ENCODE data around the gene SLC43A3.
"Not testable (repeated sequence)": the region's sequence is repeated elsewhere in the genome, so short reads cannot be mapped to it uniquely, and the experiment has no call there.

SLC43A3 gene

DNA sequence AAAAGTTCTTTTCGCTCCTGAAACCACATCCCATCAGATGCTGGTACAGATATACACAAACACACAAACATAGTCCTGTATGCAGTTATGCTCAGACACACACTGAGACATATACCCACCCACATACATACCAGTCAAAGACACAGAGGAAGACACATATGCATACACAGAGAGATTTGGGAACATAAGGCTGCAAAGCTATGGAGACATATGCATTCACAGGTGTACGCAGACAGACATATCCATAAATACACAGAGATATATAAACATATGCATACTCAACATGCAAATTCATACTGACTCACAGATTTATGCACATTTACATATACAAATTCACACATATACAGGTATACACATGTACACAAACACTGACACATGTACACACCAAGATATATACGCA lies 52.0 kb downstream of the SLC43A3 start:
- no peak overlapping the region for H3K4me3 Mint-ChIP-seq
- no peaks in the 10 kb centered on the region for H3K9me3 Mint-ChIP-seq (ENCODE audit: low read depth)
- no peaks in the 10 kb centered on the region for H3K36me3 Mint-ChIP-seq
- peaks cover 6% of the 10 kb centered on the region for H3K27me3 Mint-ChIP-seq
- no peaks in the 10 kb centered on the region for H3K4me1 Mint-ChIP-seq (ENCODE audit: low read depth)
- no peak overlapping the region for H3K27ac Mint-ChIP-seq

DNA sequence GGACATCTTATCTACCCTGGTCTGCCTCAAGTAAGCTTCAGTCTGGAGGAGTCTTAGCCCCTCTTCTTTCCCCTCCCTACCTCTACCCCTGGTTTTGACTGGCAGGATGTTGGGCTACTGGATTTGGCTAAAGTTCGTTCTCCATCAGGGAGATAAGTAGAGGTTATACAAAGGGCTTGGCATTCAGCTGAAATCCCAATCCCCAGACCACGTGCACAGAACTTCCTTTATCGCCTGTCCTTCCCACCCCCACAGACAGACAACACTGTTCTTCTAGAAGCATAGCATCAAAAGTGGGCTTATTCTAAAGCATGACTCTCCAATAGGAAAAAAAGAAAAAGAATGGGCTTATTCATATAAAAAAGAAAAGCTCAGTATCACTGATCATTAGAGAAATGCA lies 53.8 kb downstream of the SLC43A3 start:
- Mint-ChIP-seq H3K4me1 (ENCODE audit: low read depth) (no peaks in the 10 kb centered on the region), H3K27me3 (peaks cover 3% of the 10 kb centered on the region), H3K36me3 (no peaks in the 10 kb centered on the region), H3K27ac (no peak overlapping the region), H3K9me3 (ENCODE audit: low read depth) (no peaks in the 10 kb centered on the region), H3K4me3 (no peak overlapping the region)

DNA sequence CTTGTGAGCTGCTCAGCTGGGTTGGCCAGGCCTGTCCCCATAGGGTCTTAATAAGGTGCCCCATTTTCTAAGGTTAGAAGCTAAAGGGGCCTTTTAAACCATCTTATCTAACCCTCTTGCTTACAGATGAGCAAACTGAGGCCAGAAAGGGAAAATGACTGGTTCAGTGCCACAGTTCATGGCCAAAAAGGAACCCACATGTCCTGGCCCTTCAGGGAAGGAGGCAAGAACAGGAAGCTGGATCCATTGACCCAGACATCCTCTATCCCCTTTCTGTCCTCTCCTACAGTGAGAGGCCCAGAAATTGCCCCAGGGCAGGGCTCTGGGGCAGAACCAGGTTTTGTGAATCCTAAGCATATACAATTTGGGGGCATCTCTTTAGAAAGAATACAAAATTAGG lies 56.0 kb downstream of the SLC43A3 start:
- Mint-ChIP-seq H3K9me3 (ENCODE audit: low read depth) (no peaks in the 10 kb centered on the region), H3K4me1 (ENCODE audit: low read depth) (no peaks in the 10 kb centered on the region), H3K27me3 (no peaks in the 10 kb centered on the region), H3K4me3 (no peak overlapping the region), H3K36me3 (no peaks in the 10 kb centered on the region), H3K27ac (no peak overlapping the region)

DNA sequence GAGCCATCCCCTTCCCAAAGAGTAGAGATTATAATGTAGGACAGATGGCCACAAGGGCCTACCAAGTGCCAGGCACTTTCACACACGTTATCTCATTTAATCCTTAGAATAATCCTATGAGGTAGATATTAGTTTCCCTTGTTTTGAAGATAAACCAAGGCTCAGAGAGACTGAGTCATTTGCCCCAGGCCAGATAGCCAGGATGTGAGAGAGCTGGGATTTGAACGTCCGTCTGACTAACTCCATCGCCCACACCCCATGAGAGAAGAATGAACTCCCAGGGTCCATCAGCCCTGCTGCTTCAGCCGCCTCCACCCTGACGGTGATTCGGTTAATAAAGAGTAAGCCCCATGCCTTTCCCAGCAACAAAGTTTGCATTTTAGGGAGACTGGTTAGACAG lies 56.7 kb downstream of the SLC43A3 start:
- Mint-ChIP-seq H3K27ac (no peak overlapping the region), H3K9me3 (ENCODE audit: low read depth) (no peaks in the 10 kb centered on the region), H3K36me3 (no peaks in the 10 kb centered on the region), H3K4me3 (no peak overlapping the region), H3K27me3 (no peaks in the 10 kb centered on the region), H3K4me1 (ENCODE audit: low read depth) (no peaks in the 10 kb centered on the region)

DNA sequence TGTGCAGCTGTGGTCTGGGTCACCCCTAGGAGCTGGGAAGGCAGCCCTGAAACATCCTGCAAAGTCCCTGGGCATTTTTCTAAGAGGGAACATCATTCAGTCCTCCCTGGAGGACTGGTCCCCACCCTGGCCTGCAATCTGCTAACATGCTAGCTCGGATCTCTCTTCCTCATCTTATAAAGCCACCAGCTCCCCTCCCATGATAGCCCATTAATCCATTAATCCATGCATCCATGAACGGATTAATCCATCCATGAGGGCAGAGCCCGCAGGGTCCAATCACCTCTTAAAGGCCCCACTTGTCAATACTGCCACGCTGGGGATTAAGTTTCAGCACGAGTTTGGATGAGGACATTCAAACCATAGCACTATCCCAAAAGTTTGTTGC lies 58.1 kb downstream of the SLC43A3 start:
- Mint-ChIP-seq H3K27me3 (no peaks in the 10 kb centered on the region), H3K4me3 (no peak overlapping the region)

DNA sequence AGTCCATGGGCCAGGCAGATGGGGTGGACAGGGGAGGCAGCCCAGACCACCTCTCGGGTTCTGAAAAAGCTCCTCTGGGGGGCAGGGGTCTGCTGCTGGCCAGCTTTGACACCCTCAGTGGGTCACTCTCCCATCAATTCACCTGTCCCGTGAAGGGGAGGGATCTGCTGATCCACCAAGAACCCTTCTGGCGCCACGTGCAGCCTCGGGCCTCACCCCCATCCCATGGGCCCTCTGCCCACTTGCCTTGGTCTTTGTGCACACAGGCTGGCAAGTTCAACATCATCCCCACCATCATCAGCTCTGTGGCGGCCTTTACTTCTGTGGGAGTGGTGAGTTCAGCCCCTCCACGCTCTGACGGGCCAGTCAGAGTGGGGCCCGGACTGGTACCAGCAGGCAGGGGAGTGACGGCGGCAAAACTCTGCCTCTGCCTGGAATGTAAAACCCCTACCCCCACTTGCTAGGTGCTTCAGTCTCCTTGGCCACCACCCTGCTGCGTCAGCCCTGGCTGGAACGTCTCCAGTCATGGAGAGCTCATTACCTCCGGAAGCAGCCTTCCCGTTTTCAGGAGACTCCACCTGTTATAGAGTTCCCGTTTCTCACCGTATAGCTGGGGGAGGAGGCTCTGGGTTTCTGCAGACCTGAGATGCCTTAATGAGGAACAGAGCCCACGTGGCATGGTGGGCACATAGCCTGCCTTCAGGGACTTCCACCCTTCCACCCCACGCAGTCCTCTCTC lies 58.6 kb downstream of the SLC43A3 start:
- Mint-ChIP-seq H3K9me3 (ENCODE audit: low read depth) (no peaks in the 10 kb centered on the region), H3K27ac (no peak overlapping the region), H3K4me3 (no peak overlapping the region), H3K4me1 (ENCODE audit: low read depth) (no peaks in the 10 kb centered on the region), H3K27me3 (no peaks in the 10 kb centered on the region), H3K36me3 (no peaks in the 10 kb centered on the region)

More for the DNA sequence above, 58.1 kb downstream of the SLC43A3 start:
- Mint-ChIP-seq H3K9me3 (ENCODE audit: low read depth) (no peaks in the 10 kb centered on the region), H3K4me1 (ENCODE audit: low read depth) (no peaks in the 10 kb centered on the region), H3K36me3 (no peaks in the 10 kb centered on the region), H3K27ac (no peak overlapping the region)

DNA sequence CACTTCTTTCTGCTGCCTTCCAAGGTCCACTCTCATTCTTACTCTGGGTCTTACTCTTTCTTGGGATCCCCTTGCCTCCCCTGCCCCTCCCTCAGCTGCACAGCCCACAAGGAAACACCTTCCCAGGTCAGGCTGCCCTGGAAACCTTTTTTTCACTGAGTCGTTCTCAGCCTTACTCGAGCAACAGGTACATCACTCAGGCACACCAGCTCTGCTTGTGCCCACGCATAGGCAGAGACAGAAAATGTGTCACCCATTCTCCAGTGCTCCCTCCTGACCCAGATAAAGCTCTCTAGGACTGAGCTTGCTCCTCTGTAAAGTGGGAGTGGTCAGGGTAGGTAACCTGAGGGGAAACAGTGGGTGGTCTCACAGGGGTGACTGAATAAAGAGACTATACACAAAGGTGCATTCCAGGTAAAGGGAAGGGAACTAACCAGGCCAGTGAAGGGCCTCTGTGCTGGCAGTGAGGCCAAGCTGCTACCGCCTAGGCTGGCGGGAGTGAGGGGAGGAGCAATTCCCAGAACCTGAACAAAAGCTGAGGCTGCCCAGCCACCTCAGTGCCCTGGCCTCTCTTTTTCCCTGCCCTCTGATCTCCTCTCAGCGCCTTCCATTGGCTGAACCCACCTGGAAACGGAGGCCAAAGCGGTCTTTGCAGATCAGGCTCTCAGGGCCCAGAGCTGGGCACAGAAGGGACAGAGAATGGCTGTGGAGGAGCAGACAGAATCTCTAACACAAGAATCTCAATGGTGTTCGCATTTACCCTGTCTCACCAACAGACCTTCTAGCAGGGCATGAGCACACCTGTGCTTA lies 61.9 kb downstream of the SLC43A3 start:
- Mint-ChIP-seq H3K9me3 (ENCODE audit: low read depth) (no peaks in the 10 kb centered on the region), H3K4me1 (ENCODE audit: low read depth) (no peaks in the 10 kb centered on the region), H3K27ac (no peak overlapping the region), H3K36me3 (no peaks in the 10 kb centered on the region), H3K4me3 (no peak overlapping the region), H3K27me3 (peaks cover 3% of the 10 kb centered on the region)

DNA sequence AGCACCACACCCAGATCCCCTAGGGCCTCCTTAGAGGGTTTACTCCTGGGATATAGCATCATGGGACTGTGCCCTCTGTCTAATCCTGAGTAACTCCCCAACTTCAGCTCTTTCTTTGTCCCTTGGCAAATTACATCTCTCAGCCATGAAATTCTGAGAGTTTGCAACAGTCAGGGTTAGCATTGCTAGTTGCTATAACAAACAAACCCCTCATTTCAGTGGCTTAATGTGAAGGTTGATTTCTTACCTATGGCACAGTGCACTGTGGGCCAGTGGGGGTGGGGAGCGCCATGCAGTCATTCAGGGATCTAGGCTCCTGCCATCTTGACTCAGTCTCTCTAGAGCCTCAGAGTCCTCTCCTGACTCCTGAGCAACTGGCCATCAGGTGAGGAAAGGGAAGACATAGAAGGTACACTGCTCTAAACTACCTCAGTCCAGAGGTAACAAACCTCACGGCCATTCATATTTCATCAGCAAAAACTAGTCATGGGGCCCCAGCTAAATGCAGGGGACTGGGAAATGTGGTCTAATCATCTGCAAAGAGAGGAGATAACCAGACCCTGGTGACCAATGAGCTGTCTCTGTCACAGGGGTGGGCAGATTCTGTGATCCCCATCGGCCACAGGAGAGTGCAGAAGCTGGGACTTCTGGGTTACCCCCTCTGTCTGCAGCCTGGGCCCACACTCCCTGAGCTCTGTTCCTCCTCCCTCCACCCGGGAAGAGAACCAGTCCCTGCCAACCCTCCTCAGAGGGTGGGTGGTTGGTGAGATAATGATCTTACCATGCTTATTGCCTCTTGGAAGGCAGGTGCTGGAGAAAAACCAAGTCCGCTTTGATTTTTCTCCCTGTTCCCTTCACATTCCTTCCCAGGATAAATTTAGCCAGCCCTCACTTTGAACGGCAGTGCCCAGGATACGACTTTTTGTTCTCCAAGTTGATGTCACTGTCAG lies 63.5 kb downstream of the SLC43A3 start:
- Mint-ChIP-seq H3K27me3 (peaks cover 3% of the 10 kb centered on the region), H3K4me3 (no peak overlapping the region), H3K9me3 (ENCODE audit: low read depth) (no peaks in the 10 kb centered on the region), H3K27ac (no peak overlapping the region), H3K4me1 (ENCODE audit: low read depth) (no peaks in the 10 kb centered on the region), H3K36me3 (no peaks in the 10 kb centered on the region)

DNA sequence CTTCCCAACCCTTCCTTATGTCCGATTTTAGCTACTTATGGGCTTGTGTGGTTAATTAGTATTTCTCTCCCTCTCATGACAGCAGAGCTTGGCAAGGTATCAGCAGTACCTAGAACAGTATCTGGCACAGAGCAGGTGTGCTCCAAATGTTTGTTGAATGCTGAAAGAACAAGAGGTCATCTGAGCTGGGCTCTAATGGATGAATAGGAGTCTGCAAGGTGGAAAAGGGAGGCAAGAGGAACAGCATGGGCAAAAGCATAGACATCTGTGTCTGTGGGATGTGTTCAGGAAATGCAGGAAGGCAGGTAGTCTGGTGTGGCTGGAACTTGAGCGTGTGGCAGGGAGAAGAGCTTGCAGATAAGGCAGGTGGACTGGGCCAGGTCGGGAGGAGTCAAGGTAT lies 65.0 kb downstream of the SLC43A3 start:
- Mint-ChIP-seq H3K4me1 (ENCODE audit: low read depth) (no peaks in the 10 kb centered on the region), H3K36me3 (no peaks in the 10 kb centered on the region), H3K27me3 (peaks cover 3% of the 10 kb centered on the region), H3K9me3 (ENCODE audit: low read depth) (no peaks in the 10 kb centered on the region), H3K4me3 (no peak overlapping the region), H3K27ac (no peak overlapping the region)

DNA sequence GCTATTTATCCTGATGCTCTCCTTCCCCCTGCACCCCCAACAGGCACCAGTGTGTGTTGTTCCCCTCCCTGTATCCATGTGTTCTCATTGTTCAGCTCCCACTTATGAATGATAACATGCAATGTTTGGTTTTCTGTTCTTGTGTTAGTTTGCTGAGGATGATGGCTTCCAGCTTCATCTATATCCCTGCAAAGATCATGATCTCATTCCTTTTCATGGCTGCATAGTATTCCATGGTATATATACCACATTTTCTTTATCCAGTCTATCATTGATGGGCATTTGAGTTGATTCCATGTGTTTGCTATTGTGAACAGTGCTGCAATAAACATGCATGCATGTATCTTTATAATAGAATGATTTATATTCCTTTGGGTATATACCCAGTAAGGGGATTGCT lies 65.5 kb downstream of the SLC43A3 start:
- H3K36me3 Mint-ChIP-seq; H3K4me1 Mint-ChIP-seq (ENCODE audit: low read depth); H3K27ac Mint-ChIP-seq; H3K9me3 Mint-ChIP-seq (ENCODE audit: low read depth); H3K4me3 Mint-ChIP-seq; H3K27me3 Mint-ChIP-seq: not testable (repeated sequence)

DNA sequence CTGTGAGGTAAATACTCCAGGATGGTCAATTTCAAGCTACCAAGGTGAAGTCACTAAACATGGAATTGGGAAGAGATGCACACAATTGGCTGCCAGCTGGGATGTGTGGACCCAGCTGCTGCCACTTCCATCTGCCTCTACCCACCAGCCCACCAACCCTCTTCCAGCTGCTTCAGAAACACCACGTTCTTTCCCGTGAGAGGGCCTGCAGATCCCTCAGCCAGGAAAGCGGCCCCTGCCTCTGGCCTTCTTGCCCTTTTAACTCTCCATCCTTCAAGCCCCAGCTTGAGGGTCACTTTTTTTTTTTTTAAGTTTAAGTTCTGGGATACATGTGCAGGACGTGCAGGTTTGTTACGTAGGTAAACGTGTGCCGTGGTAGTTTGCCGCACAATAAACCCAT lies 65.9 kb downstream of the SLC43A3 start:
- no peaks in the 10 kb centered on the region for H3K4me1 Mint-ChIP-seq (ENCODE audit: low read depth)
- peaks cover 3% of the 10 kb centered on the region for H3K27me3 Mint-ChIP-seq

DNA sequence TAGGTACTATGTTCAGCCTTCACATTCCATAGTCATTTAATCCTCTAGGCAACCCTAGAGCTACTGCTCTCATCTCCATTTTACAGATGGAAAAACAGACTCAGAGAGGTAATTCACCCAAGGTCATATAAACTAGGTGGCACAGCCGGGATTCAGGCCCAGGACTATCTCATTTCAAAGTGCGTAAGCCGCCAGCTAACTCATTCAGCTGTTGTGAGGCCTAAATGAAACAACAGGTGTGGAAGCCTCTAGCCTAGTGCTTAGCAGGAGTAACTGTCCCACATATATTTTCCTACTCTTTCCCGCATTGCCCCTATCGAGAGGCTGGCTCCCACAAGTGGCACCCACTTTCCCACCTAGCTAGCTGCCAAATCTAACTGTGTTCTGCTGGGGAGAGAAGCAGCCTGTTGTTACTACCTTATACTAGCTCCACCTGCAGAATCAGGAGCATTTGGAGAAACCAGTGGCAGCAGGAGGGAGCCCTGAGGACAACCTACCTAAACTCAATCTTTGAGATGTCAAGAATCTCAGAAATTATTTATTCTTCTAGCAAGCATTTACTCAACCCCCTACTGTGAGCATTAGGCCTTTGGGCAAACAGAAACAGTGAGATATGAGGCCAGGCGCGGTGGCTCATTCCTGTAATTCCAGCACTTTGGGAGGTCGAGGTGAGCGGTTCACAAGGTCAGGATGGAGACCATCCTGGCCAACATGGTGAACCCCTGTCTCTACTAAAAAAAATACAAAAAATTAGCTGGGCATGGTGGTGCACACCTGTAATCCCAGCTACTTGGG lies 66.8 kb downstream of the SLC43A3 start:
- no peak overlapping the region for H3K4me3 Mint-ChIP-seq
- H3K27me3 Mint-ChIP-seq: peaks cover 3% of the 10 kb centered on the region
- H3K4me1 Mint-ChIP-seq (ENCODE audit: low read depth): no peaks in the 10 kb centered on the region
- H3K9me3 Mint-ChIP-seq (ENCODE audit: low read depth): no peaks in the 10 kb centered on the region
- no peak overlapping the region for H3K27ac Mint-ChIP-seq
- H3K36me3 Mint-ChIP-seq: no peaks in the 10 kb centered on the region

More for the DNA sequence above, 65.9 kb downstream of the SLC43A3 start:
- Mint-ChIP-seq H3K36me3 (no peaks in the 10 kb centered on the region), H3K9me3 (ENCODE audit: low read depth) (no peaks in the 10 kb centered on the region), H3K27ac (no peak overlapping the region), H3K4me3 (no peak overlapping the region)

DNA sequence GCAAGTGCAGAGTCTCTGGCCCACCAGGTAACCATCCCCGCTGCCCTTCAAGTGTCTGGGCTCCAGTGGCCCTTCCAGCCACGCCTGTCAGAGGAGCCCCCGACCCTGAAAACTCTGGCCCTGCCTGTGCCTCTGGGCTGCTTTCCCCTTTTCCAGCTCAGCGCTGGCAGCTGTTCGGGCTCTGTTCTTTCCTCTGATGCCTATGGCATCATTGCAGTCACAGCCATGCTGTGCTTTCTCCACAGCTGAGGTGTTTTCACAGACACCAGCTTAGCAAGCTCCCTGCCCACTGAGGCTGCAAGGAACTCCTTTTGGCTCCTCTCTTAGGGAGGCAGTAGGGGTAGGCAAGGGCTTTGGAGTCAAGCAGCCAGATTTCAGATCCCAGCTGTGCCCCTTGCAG lies 67.5 kb downstream of the SLC43A3 start:
- Mint-ChIP-seq H3K27ac (no peak overlapping the region), H3K27me3 (peaks cover 7% of the 10 kb centered on the region), H3K4me1 (ENCODE audit: low read depth) (no peaks in the 10 kb centered on the region), H3K9me3 (ENCODE audit: low read depth) (no peaks in the 10 kb centered on the region), H3K36me3 (no peaks in the 10 kb centered on the region), H3K4me3 (no peak overlapping the region)

DNA sequence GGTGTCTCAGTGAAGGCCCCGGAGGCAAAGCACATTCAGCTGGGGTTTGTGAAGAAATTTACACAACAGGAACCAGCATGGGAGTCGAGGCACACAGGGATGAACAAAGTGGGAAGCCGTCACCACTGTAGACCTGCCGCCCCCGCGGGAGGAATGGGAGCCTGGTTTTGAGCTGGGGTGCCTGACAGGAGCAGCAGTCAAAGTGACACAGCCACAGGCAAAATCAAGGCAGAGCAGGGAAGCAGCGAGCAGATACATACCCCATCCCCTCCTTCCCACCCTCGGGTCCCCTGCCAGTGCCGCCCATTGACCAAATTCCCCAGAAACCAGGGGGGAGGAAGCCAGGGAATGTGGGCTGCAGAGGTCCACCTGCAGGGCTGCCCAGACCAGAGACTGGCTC lies 67.9 kb downstream of the SLC43A3 start:
- Mint-ChIP-seq H3K4me1 (ENCODE audit: low read depth) (no peaks in the 10 kb centered on the region), H3K27ac (no peak overlapping the region)

More for the DNA sequence above, 67.9 kb downstream of the SLC43A3 start:
- peaks cover 7% of the 10 kb centered on the region for H3K27me3 Mint-ChIP-seq
- no peaks in the 10 kb centered on the region for H3K9me3 Mint-ChIP-seq (ENCODE audit: low read depth)
- no peak overlapping the region for H3K4me3 Mint-ChIP-seq
- no peaks in the 10 kb centered on the region for H3K36me3 Mint-ChIP-seq

All from activated naive CD8-positive, alpha-beta T cell (primary cell).